Fibroblast of the aortic adventitia (primary cell): ENCODE data around the gene DNAI4. TPM values are rescaled to one million over a fixed set of nuclear protein-coding genes. Genes with fewer than 3 reads are reported as not detected.

Source experiments
- DNase-seq: peaks from one replicate; pipeline ENCODE4 v3.0.0-alpha.2; 2010; ENCODE audit warnings: low read depth
- H3K4me3 ChIP-seq: 2 replicates; pipeline ENCODE4 v1.5.1; 2011; ENCODE audit warnings: low read depth, mild to moderate bottlenecking, control low read depth, low read length, moderate library complexity
- total RNA-seq: library from RNA; depleted of rRNA; stranded (reverse); fragments of >200 nt; gene quantifications from 2 replicates; pipeline ENCODE4 v1.2.3, GENCODE V29; 2012; ENCODE audit warnings: low replicate concordance
- TF ChIP-seq, protein P1 (sequence below): IDR thresholded peaks from 2 replicates; pipeline ENCODE4 v1.5.1; 2011; ENCODE audit warnings: mild to moderate bottlenecking, low read length, control low read depth, inconsistent platforms; ENCODE audit not compliant: insufficient read depth

The DNAI4 gene
- total RNA-seq, 1 donor = 11.4 TPM

DNA sequence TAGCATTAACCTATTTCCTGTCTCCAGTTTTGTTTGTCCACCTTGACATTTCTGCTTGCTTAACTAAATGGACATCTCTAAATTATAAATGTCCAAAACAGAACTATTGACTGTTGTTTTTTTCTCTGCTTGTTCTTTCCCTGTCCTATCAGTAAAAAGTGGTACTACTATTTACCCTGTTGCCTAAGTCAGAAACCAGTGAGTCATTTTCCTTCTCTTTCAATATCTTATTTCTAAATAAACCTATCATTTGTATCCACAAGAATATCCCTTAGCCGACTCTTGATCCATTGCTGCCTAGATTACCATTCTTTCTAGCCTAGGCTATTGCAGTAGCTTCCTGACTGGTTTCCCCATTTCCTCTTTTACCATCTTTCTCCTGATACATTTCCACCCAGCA, 22.6 kb upstream of the DNAI4 start:
- TF ChIP-seq, protein P1, sequence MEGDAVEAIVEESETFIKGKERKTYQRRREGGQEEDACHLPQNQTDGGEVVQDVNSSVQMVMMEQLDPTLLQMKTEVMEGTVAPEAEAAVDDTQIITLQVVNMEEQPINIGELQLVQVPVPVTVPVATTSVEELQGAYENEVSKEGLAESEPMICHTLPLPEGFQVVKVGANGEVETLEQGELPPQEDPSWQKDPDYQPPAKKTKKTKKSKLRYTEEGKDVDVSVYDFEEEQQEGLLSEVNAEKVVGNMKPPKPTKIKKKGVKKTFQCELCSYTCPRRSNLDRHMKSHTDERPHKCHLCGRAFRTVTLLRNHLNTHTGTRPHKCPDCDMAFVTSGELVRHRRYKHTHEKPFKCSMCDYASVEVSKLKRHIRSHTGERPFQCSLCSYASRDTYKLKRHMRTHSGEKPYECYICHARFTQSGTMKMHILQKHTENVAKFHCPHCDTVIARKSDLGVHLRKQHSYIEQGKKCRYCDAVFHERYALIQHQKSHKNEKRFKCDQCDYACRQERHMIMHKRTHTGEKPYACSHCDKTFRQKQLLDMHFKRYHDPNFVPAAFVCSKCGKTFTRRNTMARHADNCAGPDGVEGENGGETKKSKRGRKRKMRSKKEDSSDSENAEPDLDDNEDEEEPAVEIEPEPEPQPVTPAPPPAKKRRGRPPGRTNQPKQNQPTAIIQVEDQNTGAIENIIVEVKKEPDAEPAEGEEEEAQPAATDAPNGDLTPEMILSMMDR = no peak
- no peak for DNase-seq
- H3K4me3 ChIP-seq = no peak overlapping the region

DNA sequence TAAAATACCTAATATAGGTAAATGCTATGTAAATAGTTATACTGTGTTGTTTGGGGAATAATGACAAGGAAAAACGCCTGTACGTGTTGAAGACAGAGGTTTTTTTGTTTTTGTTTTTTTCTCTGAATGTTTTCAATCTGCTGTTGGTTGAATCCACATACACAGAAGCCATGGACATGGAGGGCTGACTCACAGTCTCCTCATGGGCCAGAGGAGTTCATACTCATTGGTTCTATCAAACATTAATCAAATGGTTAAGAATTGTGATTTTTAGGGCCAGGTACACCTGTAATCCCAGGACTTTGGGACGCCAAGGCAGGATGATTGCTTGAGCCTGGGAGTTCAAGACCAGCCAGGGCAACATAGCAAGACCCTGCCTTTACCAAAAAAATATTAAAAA, 20.7 kb upstream of the DNAI4 start:
- H3K4me3 ChIP-seq = no peak overlapping the region
- TF ChIP-seq, protein P1 = no peak
- no peak for DNase-seq

DNA sequence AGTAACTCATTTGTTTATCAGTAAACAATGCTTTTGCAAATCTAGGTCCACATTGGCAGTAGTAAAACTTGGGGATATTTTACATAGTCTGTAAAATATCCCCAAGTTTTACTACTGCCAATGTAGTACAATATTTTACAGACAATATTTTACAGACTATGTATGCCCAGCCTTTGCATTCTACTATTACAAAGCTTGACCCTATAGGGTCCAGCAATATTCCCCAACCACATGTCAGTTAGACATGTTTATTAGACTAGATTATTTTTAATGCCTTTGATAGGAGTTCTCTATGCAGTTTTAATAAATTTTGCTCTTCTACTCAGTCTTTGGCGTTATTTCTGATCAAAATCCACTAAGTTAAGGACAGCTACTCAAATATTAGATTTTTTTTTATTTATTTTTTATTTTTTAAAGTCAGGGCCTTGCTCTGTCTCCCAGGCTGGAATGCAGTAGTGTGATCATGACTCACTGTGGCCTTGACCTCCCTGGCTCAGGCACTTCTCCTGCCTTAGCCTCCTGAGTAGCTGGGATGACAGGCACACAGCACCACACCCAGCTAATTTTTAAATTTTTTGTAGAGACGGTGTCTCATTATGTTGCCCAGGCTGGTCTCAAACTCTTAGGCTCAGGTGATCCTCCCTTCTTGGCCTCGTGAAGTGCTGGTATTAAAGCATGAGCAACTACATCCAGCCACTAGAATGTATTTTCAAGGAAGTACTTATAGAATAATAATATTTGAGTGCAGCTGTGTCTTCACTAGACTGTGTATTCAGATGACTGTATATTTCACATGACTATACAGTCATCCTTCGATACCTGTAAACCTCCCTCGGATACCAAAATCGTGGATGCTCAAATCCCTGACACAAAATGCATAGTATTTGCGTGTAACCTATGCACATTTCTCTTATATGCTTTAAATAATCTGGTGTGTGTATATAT, 19.9 kb upstream of the DNAI4 start:
- peak; percentile 84 for DNase-seq
- TF ChIP-seq, protein P1 = no peak
- H3K4me3 ChIP-seq = no peak overlapping the region

DNA sequence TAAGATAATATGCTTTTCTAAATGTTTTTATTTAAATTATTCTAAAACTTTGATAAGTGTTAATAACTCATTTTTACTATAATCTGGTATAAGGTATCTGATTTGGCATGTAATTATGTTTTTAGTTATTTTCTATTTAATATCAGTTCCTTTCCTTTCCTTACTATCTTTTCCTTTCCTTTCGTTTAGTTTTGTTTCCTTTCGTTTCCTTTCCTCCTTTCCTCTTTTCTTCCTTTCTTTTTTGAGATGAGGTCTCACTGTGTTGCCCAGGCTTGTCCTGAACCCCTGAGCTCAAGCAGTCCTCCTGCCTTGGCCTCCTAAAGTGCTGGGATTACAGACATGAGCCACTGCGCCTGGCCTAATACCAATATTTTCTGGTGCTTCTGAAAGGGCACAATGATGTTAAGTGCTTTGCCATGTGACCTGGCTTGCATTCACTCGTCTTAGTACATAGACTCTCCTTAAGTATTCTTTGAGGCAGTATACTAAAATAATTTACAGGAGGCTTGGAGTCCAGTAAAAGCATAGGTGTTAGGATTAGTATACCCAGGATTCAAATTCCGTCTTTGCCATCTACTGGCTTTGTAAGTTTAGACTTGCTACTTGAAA, 18.8 kb upstream of the DNAI4 start:
- no peak overlapping the region for H3K4me3 ChIP-seq
- TF ChIP-seq, protein P1 = no peak
- no peak for DNase-seq

DNA sequence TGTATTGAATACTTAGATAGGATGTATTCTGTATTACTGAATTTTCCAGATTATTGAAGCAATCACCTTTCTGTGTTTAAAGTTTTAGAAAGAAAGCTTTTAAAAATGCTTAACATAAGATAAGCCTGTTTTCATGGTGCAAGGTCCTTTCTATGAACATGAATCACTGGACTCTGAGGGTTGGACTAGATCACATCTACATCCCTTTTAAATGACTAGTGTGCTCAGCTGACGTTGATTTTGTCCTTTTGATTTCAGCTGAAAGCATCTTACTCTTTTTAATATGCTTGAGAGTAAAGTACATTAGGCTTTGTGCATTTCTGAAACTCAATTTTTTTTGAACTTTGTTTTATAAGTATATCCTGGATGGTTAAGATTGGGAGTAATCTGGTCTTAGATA, 16.3 kb upstream of the DNAI4 start:
- H3K4me3 ChIP-seq = no peak overlapping the region
- TF ChIP-seq, protein P1 = no peak
- peak; percentile 58 for DNase-seq

DNA sequence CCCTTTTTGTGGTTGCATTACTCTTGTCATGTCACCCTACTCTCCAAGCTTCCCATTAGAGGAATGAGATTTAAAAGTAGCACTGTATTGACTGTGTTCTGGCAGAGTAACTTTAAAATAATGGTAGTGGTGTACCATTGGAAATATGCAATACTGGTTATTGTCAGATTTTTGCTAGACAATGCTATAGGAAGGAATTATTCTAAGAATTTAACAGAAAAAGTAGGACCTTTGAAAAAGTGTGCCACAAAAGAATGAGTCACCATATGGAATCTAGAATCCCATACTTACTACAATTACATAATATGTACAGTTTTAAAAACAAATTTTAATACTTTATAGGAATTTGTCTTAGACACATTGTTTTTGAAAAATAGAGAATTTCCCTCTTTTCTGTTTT, 14.0 kb upstream of the DNAI4 start:
- no peak overlapping the region for H3K4me3 ChIP-seq
- TF ChIP-seq, protein P1 = no peak
- peak; percentile 68 for DNase-seq
